WTC11 (cell line): ENCODE data around the gene GSN. TPM values are rescaled to one million over a fixed set of nuclear protein-coding genes. Genes with fewer than 3 reads are reported as not detected.

ENCODE experiments used
- ATAC-seq: fragments of 200-7000 bp; cut with Tn5 transposase; 2 replicates; pipeline ENCODE4 v1.10.0; 2021; ENCODE audit warnings: mild to moderate bottlenecking, moderate library complexity
- CTCF ChIA-PET: fragments of 300-600 bp; sonication (Branson Sonifier 250); formaldehyde crosslinking; loops from one replicate; lab custom pipeline; 2021; ENCODE audit warnings: antibody characterized with exemption; lab: Charles Lee
- POLR2A ChIA-PET: fragments of 350-600 bp; sonication (Branson Sonifier 250); formaldehyde crosslinking; loops from one replicate; lab custom pipeline; 2021; ENCODE audit warnings: antibody characterized with exemption; lab: Charles Lee
- DNase-seq: peaks from one replicate; pipeline ENCODE4 v3.0.0; 2021; ENCODE audit warnings: low spot score
- H3K27ac Mint-ChIP-seq: 2 replicates; pipeline ENCODE4 v1.8.0; 2021; ENCODE audit warnings: mixed read lengths
- H3K27me3 Mint-ChIP-seq: 2 replicates; pipeline ENCODE4 v1.8.0; 2021; ENCODE audit warnings: low read depth, mild to moderate bottlenecking, moderate library complexity, mixed read lengths
- H3K36me3 Mint-ChIP-seq: 2 replicates; pipeline ENCODE4 v1.8.0; 2021; ENCODE audit warnings: mixed read lengths
- H3K4me1 Mint-ChIP-seq: 2 replicates; pipeline ENCODE4 v1.8.0; 2022; ENCODE audit warnings: mixed read lengths
- H3K4me3 Mint-ChIP-seq: 2 replicates; pipeline ENCODE4 v1.8.0; 2021; ENCODE audit warnings: mild to moderate bottlenecking, moderate library complexity, mixed read lengths
- H3K9me3 Mint-ChIP-seq: 2 replicates; pipeline ENCODE4 v1.8.0; 2021; ENCODE audit warnings: mixed read lengths
- ATF1 ChIP-seq: sonication (generic); formaldehyde crosslinking; IDR thresholded peaks from 2 replicates; pipeline ENCODE4 v1.8.1; 2023; ENCODE audit warnings: mild to moderate bottlenecking, moderate library complexity, missing genetic modification reagents
- CBFB ChIP-seq: sonication (generic); formaldehyde crosslinking; IDR thresholded peaks from 2 replicates; pipeline ENCODE4 v1.8.1; 2022; ENCODE audit warnings: mild to moderate bottlenecking, low read depth, missing genetic modification reagents
- EMX1 ChIP-seq: fragments of 250-450 bp; sonication (Bioruptor Pico); IDR thresholded peaks from 2 replicates; pipeline ENCODE4 v1.8.0; 2021; ENCODE audit warnings: mild to moderate bottlenecking
- ETV6 ChIP-seq: sonication (generic); formaldehyde crosslinking; IDR thresholded peaks from 2 replicates; pipeline ENCODE4 v1.8.1; 2022; ENCODE audit warnings: mild to moderate bottlenecking, missing genetic modification reagents
- FOXP1 ChIP-seq: sonication (generic); formaldehyde crosslinking; IDR thresholded peaks from 2 replicates; pipeline ENCODE4 v1.8.0; 2022; ENCODE audit warnings: missing genetic modification reagents, mild to moderate bottlenecking, moderate library complexity, borderline replicate concordance
- GABPB1 ChIP-seq: sonication (generic); formaldehyde crosslinking; IDR thresholded peaks from 2 replicates; pipeline ENCODE4 v1.8.1; 2023; ENCODE audit warnings: mild to moderate bottlenecking, missing genetic modification reagents
- MXD4 ChIP-seq: fragments of 250-450 bp; sonication (Bioruptor Pico); IDR thresholded peaks from 2 replicates; pipeline ENCODE4 v1.8.0; 2021; ENCODE audit warnings: mild to moderate bottlenecking, moderate library complexity, borderline replicate concordance
- NFATC4 ChIP-seq: fragments of 250-450 bp; sonication (Bioruptor Pico); IDR thresholded peaks from 2 replicates; pipeline ENCODE4 v1.9.0; 2021; ENCODE audit warnings: mild to moderate bottlenecking
- NFE2L1 ChIP-seq: sonication (generic); formaldehyde crosslinking; IDR thresholded peaks from 2 replicates; pipeline ENCODE4 v1.8.1; 2023; ENCODE audit warnings: missing genetic modification reagents
- ZNF138 ChIP-seq: sonication (generic); formaldehyde crosslinking; conservative IDR thresholded peaks from 2 replicates; pipeline ENCODE4 v1.8.1; 2022; ENCODE audit warnings: mild to moderate bottlenecking, moderate library complexity, missing genetic modification reagents
- ZNF317 ChIP-seq: sonication (generic); formaldehyde crosslinking; IDR thresholded peaks from 2 replicates; pipeline ENCODE4 v1.8.1; 2023; ENCODE audit warnings: low read depth, mild to moderate bottlenecking, moderate library complexity, missing genetic modification reagents, borderline replicate concordance
- ZNF416 ChIP-seq: fragments of 250-450 bp; sonication (Bioruptor Pico); IDR thresholded peaks from 2 replicates; pipeline ENCODE4 v1.9.0; 2021; ENCODE audit warnings: mild to moderate bottlenecking, inconsistent platforms
- total RNA-seq: library from RNA; stranded (reverse); gene quantifications from 3 replicates; pipeline ENCODE4 v1.2.3, GENCODE V29; 2021
- TF ChIP-seq, protein P1 (sequence below): sonication (generic); formaldehyde crosslinking; IDR thresholded peaks from 2 replicates; pipeline ENCODE4 v1.8.1; 2023; ENCODE audit warnings: mild to moderate bottlenecking, missing genetic modification reagents, borderline replicate concordance
- TF ChIP-seq, protein P2 (sequence below): sonication (generic); formaldehyde crosslinking; IDR thresholded peaks from 2 replicates; pipeline ENCODE4 v1.8.1; 2022; ENCODE audit warnings: low read depth, mild to moderate bottlenecking, moderate library complexity, missing genetic modification reagents, borderline replicate concordance
- TF ChIP-seq, protein P3 (sequence below): sonication (generic); formaldehyde crosslinking; IDR thresholded peaks from 2 replicates; pipeline ENCODE4 v1.8.1; 2023; ENCODE audit warnings: mild to moderate bottlenecking, missing genetic modification reagents, moderate library complexity
- TF ChIP-seq, protein P4 (sequence below): sonication (generic); formaldehyde crosslinking; IDR thresholded peaks from 2 replicates; pipeline ENCODE4 v1.8.0; 2022; ENCODE audit warnings: missing genetic modification reagents
- TF ChIP-seq, protein P5 (sequence below): sonication (generic); formaldehyde crosslinking; IDR thresholded peaks from 2 replicates; pipeline ENCODE4 v1.8.0; 2023; ENCODE audit warnings: missing genetic modification reagents
- TF ChIP-seq, protein P6 (sequence below): sonication (generic); formaldehyde crosslinking; IDR thresholded peaks from 2 replicates; pipeline ENCODE4 v1.8.1; 2022; ENCODE audit warnings: low read depth, missing genetic modification reagents, borderline replicate concordance
- TF ChIP-seq, protein P7 (sequence below): sonication (generic); formaldehyde crosslinking; IDR thresholded peaks from 2 replicates; pipeline ENCODE4 v1.8.0; 2022; ENCODE audit warnings: mild to moderate bottlenecking, missing genetic modification reagents

GSN gene
- total RNA-seq, 1 experiment from 2014 or later, result 47.0 TPM

DNA sequence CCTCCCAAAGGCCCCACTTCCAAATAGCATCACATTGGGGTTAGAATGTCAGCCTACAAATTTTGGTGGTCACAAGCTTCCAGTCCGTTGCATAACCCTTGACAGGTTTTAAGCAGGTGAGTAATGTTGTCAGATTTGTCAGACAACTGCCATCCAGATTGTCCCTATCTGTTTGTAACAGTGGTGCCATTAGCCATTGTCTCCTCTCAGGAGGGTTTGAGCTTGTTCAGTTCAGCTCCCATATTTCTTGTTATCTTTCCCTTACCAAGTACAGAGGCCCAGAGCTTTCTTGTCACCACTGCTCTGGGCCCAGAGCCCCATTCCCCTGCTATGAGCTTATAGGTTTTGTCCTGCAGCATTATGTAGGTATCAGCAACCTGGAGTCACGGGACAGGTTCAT, 14.8 kb upstream of the GSN start (continued):
- TF ChIP-seq, protein P1, sequence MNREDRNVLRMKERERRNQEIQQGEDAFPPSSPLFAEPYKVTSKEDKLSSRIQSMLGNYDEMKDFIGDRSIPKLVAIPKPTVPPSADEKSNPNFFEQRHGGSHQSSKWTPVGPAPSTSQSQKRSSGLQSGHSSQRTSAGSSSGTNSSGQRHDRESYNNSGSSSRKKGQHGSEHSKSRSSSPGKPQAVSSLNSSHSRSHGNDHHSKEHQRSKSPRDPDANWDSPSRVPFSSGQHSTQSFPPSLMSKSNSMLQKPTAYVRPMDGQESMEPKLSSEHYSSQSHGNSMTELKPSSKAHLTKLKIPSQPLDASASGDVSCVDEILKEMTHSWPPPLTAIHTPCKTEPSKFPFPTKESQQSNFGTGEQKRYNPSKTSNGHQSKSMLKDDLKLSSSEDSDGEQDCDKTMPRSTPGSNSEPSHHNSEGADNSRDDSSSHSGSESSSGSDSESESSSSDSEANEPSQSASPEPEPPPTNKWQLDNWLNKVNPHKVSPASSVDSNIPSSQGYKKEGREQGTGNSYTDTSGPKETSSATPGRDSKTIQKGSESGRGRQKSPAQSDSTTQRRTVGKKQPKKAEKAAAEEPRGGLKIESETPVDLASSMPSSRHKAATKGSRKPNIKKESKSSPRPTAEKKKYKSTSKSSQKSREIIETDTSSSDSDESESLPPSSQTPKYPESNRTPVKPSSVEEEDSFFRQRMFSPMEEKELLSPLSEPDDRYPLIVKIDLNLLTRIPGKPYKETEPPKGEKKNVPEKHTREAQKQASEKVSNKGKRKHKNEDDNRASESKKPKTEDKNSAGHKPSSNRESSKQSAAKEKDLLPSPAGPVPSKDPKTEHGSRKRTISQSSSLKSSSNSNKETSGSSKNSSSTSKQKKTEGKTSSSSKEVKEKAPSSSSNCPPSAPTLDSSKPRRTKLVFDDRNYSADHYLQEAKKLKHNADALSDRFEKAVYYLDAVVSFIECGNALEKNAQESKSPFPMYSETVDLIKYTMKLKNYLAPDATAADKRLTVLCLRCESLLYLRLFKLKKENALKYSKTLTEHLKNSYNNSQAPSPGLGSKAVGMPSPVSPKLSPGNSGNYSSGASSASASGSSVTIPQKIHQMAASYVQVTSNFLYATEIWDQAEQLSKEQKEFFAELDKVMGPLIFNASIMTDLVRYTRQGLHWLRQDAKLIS, result no peak
- no peak for TF ChIP-seq NFE2L1 (CRISPR knock-in tag)
- TF ChIP-seq, protein P2, sequence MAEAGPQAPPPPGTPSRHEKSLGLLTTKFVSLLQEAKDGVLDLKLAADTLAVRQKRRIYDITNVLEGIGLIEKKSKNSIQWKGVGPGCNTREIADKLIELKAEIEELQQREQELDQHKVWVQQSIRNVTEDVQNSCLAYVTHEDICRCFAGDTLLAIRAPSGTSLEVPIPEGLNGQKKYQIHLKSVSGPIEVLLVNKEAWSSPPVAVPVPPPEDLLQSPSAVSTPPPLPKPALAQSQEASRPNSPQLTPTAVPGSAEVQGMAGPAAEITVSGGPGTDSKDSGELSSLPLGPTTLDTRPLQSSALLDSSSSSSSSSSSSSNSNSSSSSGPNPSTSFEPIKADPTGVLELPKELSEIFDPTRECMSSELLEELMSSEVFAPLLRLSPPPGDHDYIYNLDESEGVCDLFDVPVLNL (CRISPR knock-in tag), result no peak
- no peak for TF ChIP-seq CBFB (CRISPR knock-in tag)
- no peak for TF ChIP-seq ZNF317

DNA sequence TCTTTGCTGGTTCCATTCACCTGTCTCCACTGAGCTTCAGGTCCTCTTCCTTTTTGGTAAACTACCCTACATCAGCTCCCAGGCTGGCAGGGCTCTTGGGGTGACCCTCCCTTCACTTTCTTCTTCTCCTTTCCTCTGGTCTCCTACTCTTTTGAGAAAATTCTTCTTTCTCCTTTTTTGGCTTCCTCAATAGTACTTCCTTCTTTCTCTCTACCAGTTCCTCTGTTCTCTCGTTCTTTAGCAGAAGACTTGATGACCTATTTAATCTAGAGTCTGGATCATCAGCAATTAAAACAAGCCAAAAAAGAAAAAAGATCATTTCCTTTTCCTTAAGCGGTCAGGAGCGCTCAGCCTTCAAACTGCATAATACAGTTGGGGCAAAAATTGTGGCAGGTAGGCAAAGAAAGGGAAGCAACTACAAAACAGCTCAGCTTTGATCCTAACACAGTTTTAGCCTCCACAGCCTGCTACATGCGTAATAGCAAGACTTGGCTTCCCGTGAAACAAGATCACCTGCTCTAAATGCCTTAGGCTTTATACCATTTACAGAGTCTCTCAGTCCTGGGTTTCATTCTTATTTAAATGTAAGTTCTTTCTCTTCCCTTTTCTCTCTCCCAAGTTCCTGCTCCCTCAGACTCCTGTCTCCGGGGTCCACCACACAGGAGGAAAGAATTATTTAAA, 14.0 kb upstream of the GSN start:
- peak overlapping the region; percentile 8 for H3K4me3 Mint-ChIP-seq
- H3K27ac Mint-ChIP-seq, result peak overlapping the region; percentile 21; the same call in 1 of the 2 replicates
- 0 out of 2 replicates have a peak, but pooled peaks cover 2% of the 10 kb centered on the region for H3K36me3 Mint-ChIP-seq
- CTCF ChIA-PET, result interaction anchor here (1.5 to 2.8 kb wide), 2 partner anchors 14 to 25 kb away, joined by 10 to 12 read pairs; partner anchors contain the start of gene GSN
- ATAC-seq (peak; percentile 97), DNase-seq (no peak)
- peaks cover 13% of the 10 kb centered on the region for H3K4me1 Mint-ChIP-seq
- H3K9me3 Mint-ChIP-seq, result peaks cover 14% of the 10 kb centered on the region
- POLR2A ChIA-PET, result no interaction called here
- peaks cover 34% of the 10 kb centered on the region for H3K27me3 Mint-ChIP-seq
- TF ChIP-seq ZNF138 (CRISPR knock-in tag), result no peak
- no peak for TF ChIP-seq ATF1 (CRISPR knock-in tag)
- TF ChIP-seq, protein P3, sequence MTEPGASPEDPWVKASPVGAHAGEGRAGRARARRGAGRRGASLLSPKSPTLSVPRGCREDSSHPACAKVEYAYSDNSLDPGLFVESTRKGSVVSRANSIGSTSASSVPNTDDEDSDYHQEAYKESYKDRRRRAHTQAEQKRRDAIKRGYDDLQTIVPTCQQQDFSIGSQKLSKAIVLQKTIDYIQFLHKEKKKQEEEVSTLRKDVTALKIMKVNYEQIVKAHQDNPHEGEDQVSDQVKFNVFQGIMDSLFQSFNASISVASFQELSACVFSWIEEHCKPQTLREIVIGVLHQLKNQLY, result no peak
- no peak for TF ChIP-seq EMX1
- TF ChIP-seq, protein P4, sequence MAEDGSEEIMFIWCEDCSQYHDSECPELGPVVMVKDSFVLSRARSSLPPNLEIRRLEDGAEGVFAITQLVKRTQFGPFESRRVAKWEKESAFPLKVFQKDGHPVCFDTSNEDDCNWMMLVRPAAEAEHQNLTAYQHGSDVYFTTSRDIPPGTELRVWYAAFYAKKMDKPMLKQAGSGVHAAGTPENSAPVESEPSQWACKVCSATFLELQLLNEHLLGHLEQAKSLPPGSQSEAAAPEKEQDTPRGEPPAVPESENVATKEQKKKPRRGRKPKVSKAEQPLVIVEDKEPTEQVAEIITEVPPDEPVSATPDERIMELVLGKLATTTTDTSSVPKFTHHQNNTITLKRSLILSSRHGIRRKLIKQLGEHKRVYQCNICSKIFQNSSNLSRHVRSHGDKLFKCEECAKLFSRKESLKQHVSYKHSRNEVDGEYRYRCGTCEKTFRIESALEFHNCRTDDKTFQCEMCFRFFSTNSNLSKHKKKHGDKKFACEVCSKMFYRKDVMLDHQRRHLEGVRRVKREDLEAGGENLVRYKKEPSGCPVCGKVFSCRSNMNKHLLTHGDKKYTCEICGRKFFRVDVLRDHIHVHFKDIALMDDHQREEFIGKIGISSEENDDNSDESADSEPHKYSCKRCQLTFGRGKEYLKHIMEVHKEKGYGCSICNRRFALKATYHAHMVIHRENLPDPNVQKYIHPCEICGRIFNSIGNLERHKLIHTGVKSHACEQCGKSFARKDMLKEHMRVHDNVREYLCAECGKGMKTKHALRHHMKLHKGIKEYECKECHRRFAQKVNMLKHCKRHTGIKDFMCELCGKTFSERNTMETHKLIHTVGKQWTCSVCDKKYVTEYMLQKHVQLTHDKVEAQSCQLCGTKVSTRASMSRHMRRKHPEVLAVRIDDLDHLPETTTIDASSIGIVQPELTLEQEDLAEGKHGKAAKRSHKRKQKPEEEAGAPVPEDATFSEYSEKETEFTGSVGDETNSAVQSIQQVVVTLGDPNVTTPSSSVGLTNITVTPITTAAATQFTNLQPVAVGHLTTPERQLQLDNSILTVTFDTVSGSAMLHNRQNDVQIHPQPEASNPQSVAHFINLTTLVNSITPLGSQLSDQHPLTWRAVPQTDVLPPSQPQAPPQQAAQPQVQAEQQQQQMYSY (CRISPR knock-in tag), result no peak
- TF ChIP-seq, protein P5, sequence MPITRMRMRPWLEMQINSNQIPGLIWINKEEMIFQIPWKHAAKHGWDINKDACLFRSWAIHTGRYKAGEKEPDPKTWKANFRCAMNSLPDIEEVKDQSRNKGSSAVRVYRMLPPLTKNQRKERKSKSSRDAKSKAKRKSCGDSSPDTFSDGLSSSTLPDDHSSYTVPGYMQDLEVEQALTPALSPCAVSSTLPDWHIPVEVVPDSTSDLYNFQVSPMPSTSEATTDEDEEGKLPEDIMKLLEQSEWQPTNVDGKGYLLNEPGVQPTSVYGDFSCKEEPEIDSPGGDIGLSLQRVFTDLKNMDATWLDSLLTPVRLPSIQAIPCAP, result no peak
- TF ChIP-seq MXD4 (CRISPR knock-in tag), result no peak
- TF ChIP-seq ETV6 (CRISPR knock-in tag), result no peak
- TF ChIP-seq GABPB1 (CRISPR knock-in tag), result no peak
- TF ChIP-seq NFATC4 (CRISPR knock-in tag), result no peak
- TF ChIP-seq, protein P6, sequence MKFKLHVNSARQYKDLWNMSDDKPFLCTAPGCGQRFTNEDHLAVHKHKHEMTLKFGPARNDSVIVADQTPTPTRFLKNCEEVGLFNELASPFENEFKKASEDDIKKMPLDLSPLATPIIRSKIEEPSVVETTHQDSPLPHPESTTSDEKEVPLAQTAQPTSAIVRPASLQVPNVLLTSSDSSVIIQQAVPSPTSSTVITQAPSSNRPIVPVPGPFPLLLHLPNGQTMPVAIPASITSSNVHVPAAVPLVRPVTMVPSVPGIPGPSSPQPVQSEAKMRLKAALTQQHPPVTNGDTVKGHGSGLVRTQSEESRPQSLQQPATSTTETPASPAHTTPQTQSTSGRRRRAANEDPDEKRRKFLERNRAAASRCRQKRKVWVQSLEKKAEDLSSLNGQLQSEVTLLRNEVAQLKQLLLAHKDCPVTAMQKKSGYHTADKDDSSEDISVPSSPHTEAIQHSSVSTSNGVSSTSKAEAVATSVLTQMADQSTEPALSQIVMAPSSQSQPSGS, result no peak
- TF ChIP-seq FOXP1 (CRISPR knock-in tag), result no peak
- TF ChIP-seq, protein P7, sequence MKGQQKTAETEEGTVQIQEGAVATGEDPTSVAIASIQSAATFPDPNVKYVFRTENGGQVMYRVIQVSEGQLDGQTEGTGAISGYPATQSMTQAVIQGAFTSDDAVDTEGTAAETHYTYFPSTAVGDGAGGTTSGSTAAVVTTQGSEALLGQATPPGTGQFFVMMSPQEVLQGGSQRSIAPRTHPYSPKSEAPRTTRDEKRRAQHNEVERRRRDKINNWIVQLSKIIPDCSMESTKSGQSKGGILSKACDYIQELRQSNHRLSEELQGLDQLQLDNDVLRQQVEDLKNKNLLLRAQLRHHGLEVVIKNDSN (CRISPR knock-in tag), result no peak
- no peak for TF ChIP-seq ZNF416
- TF ChIP-seq, protein P1, result no peak
